MM.1S (cell line): ENCODE results near the gene PSRC1.

ENCODE experiments used
- DNase-seq: peaks from one replicate; pipeline ENCODE4 v3.0.0-alpha.2; 2015
- H2AFZ ChIP-seq: fragments of 300-600 bp; sonication (generic); 2 replicates; pipeline ENCODE4 v1.6.0; 2016; ENCODE audit warnings: antibody characterized with exemption, low read length
- H3F3A ChIP-seq: fragments of 300-600 bp; sonication (generic); 2 replicates; pipeline ENCODE4 v1.6.1; 2016; ENCODE audit warnings: mild to moderate bottlenecking, antibody characterized with exemption, low read length, moderate library complexity, mixed read lengths; ENCODE audit not compliant: insufficient read depth
- H3K27ac ChIP-seq: fragments of 300-600 bp; sonication (generic); 2 replicates; pipeline ENCODE4 v1.5.1; 2016; ENCODE audit warnings: mild to moderate bottlenecking, low read length
- H3K27me3 ChIP-seq: fragments of 300-600 bp; sonication (generic); replicated peaks from 2 replicates; pipeline ENCODE4 v1.6.0; 2016; ENCODE audit warnings: low read length; ENCODE audit not compliant: insufficient read depth
- H3K36me3 ChIP-seq: fragments of 300-600 bp; sonication (generic); replicated peaks from 2 replicates; pipeline ENCODE4 v1.6.1; 2016; ENCODE audit warnings: mild to moderate bottlenecking, low read length, mixed read lengths; ENCODE audit not compliant: insufficient read depth
- H3K4me1 ChIP-seq: fragments of 300-600 bp; sonication (generic); 2 replicates; pipeline ENCODE4 v1.6.1; 2016; ENCODE audit warnings: low read length, mixed read lengths
- H3K4me2 ChIP-seq: fragments of 300-600 bp; sonication (generic); 2 replicates; pipeline ENCODE4 v1.6.0; 2016; ENCODE audit warnings: low read depth, low read length
- H3K4me3 ChIP-seq: fragments of 300-600 bp; sonication (generic); 2 replicates; pipeline ENCODE4 v1.5.1; 2016; ENCODE audit warnings: low read length, mixed read lengths
- H3K79me2 ChIP-seq: fragments of 300-600 bp; sonication (generic); 2 replicates; pipeline ENCODE4 v1.6.1; 2016; ENCODE audit warnings: mixed run types, low read length, mixed read lengths
- H3K9ac ChIP-seq: fragments of 300-600 bp; sonication (generic); 2 replicates; pipeline ENCODE4 v1.6.1; 2016; ENCODE audit warnings: low read length, mixed read lengths
- H3K9me2 ChIP-seq: fragments of 300-600 bp; sonication (generic); replicated peaks from 2 replicates; pipeline ENCODE4 v1.6.1; 2016; ENCODE audit warnings: mild to moderate bottlenecking, low read length, mixed read lengths; ENCODE audit not compliant: insufficient read depth
- H3K9me3 ChIP-seq: fragments of 300-600 bp; sonication (generic); replicated peaks from 2 replicates; pipeline ENCODE4 v1.6.1; 2016; ENCODE audit warnings: mild to moderate bottlenecking, low read length, mixed read lengths; ENCODE audit not compliant: insufficient read depth
- H4K20me1 ChIP-seq: fragments of 300-600 bp; sonication (generic); 2 replicates; pipeline ENCODE4 v1.6.1; 2016; ENCODE audit warnings: mild to moderate bottlenecking, low read length, moderate library complexity, mixed read lengths; ENCODE audit not compliant: insufficient read depth
- CTCF ChIP-seq: fragments of 300-600 bp; sonication (generic); IDR thresholded peaks from 2 replicates; pipeline ENCODE4 v1.5.1; 2016; ENCODE audit warnings: antibody characterized with exemption, low read length, mixed read lengths
- EZH2 ChIP-seq: fragments of 300-600 bp; sonication (generic); optimal IDR thresholded peaks from 2 replicates; pipeline ENCODE3; 2017; ENCODE audit warnings: low read depth, mild to moderate bottlenecking, antibody characterized with exemption, low read length, mixed read lengths
- EZH2phosphoT487 ChIP-seq: fragments of 300-600 bp; sonication (generic); IDR thresholded peaks from 2 replicates; pipeline ENCODE4 v1.6.1; 2018; ENCODE audit warnings: antibody characterized with exemption, low read length

PSRC1 gene

GRCh38 chr1:109231066-109231465, 51.9 kb downstream of the PSRC1 start:
- Histone ChIP-seq H3K27ac (no peak overlapping the region), H2AFZ (no peak overlapping the region), H3K36me3 (no peaks in the 10 kb centered on the region; the same call in 1 of the 2 replicates), H4K20me1 (no peaks in the 10 kb centered on the region), H3F3A (no peaks in the 10 kb centered on the region), H3K4me1 (no peaks in the 10 kb centered on the region), H3K4me2 (no peak overlapping the region), H3K4me3 (no peak overlapping the region), H3K79me2 (0 out of 2 replicates have a peak, but pooled peaks cover 2% of the 10 kb centered on the region), H3K9me2 (no peaks in the 10 kb centered on the region), H3K27me3 (no peaks in the 10 kb centered on the region), H3K9me3 (no peaks in the 10 kb centered on the region), H3K9ac (no peak overlapping the region)
- TF ChIP-seq EZH2phosphoT487 (no peak), CTCF (no peak), EZH2 (no peak)
- no peak for DNase-seq
